ENCODE measurements around the gene ADARB1. TPM values are rescaled to one million over a fixed set of nuclear protein-coding genes. Genes with fewer than 3 reads are reported as not detected.

Gene ADARB1
- total RNA-seq, 1 experiment from 2014 or later = 5.0 TPM

DNA sequence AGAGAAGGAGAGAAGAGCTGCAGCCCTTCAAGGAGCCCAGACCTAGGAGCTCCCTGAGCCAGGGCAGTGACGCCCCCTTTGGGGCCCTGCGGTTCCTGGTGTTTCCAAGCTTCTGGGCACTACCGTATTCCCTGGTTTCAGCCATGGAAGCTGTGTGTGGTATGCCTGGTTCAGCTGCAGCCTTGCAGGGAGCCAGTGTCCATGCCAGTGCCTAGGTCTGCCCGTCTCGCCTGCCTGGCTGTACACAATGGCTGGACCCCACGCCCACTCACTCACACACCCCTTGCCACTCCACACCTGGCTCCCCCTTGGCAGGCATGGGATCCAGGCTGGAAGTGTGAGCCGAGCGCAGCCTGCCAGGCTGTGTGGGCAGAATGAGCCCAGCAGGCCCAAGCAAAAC lies 87.7 kb downstream of the ADARB1 start:
- in situ Hi-C loops (cut with HindIII; ENCODE audit: low pct_unique_long_range_greater_than_20kb, low sequenced_read_pairs) = no loop called here
- no peak for DNase-seq (ENCODE audit: low read depth)

DNA sequence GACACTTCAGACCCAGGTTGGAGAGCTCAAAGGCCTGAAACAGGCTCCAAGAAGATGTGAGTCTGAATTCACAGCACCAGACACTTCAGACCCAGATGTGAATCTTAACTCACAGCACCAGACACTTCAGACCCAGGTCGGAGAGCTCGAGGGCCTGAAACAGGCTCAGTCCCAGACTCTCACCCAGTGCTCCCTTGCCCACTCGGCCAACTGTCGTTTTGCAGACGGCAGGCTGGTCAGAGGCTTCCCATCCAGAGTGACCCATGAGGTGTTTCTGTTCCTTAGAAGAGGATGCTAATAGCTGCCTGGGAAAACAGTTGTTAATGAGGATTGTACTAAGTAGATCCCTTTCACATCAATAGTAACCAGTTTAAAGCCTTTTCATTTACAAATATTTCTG lies 88.4 kb downstream of the ADARB1 start:
- in situ Hi-C loops (cut with HindIII; ENCODE audit: low pct_unique_long_range_greater_than_20kb, low sequenced_read_pairs) = no loop called here

DNA sequence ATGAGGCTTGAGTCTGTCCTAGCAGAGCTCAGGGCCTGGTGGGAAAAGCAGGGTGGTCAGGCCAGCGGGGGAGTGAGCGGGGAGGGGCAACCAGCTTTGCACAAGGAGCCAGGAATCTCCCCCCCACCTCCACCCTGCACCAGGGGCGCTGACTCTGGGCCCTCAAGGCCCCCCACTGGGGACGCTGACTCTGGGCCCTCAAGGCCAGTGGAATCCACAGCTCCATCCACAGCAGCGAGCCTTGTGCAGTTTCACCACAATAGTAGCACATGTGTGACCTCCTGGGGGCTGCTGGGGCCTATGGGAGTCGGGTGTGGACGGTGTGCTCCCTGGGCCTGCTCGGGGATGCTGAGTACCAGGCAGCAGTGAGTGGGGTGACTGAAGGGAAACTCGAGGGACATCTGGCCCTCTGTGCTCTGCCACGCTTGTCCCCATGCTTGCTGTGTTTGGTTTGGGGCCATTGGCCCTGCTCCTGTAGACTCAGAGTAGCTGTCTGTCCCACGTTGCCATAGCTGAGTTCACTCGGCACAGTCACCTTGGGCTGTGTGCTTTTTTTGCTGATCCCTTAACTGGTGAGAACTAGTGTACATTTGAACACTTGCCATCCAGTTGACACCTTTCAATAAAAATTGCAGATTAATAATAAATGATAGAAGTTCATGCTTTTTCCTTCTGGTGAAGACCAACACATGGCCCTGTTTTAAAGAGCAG lies 89.2 kb downstream of the ADARB1 start:
- in situ Hi-C loops (cut with HindIII; ENCODE audit: low pct_unique_long_range_greater_than_20kb, low sequenced_read_pairs) = no loop called here

More for the DNA sequence above, 88.4 kb downstream of the ADARB1 start:
- DNase-seq (ENCODE audit: low read depth) = no peak

DNA sequence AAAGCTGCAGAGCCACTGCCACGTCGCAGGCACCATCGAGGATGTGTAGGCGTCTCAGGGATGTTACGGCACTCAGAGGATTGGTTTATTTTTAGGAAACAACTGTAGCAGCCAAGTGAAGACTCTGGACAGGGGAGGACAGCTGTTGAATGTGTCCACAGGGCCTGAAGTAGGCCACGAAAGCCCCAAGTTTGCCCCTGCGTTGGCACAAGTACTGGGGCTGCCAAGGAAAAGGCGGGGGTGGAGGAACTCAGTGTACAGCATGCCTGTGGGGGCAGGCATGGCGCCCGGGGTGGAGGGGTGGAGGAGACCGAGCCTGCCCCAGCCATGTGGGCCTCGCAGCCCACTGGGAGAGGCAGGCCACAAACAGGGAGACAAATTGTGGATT lies 89.7 kb downstream of the ADARB1 start:
- DNase-seq (ENCODE audit: low read depth) = no peak
- in situ Hi-C loops (cut with HindIII; ENCODE audit: low pct_unique_long_range_greater_than_20kb, low sequenced_read_pairs) = no loop called here

More for the DNA sequence above, 89.2 kb downstream of the ADARB1 start:
- DNase-seq (ENCODE audit: low read depth) = no peak

DNA sequence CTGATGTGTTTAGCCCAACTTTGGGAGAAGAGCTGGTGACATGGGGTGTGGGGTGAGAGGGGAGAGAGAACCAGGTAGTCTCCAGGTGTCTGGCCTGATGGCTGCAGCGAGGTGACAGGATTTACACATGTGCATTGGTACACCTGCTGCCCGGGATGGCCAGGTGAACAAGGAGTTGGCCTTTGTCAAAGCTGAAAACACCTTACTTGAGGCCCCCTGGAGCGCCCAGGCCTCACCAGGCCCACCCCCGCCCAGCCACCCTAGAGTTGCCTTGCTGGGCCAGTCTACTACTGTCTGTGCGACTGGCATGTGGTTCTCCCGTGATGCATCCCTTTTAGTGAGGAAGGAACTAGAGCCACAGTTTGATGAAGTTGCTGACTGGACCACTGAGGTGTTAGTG lies 90.5 kb downstream of the ADARB1 start:
- in situ Hi-C loops (cut with HindIII; ENCODE audit: low pct_unique_long_range_greater_than_20kb, low sequenced_read_pairs) = no loop called here
- DNase-seq (ENCODE audit: low read depth) = no peak

DNA sequence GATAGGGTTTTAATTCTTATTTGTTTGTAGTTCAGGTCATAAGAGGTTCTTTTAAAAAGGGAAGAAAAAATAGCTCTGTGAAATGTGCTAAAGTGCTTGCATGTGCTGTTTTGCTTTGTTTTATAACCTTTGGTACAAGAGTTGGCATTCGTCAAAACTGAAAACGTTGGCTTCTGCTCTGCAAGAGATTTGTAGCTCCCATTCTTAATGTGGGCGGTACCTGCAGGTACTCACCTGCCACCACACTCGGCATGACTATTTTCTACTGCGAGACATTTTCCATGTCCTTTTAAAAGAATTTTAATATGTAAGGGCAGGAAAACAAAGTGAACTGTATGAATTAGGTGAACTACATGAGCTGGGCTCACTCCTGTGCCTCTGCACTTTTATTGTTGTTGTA lies 92.6 kb downstream of the ADARB1 start:
- DNase-seq (ENCODE audit: low read depth) = no peak
- in situ Hi-C loops (cut with HindIII; ENCODE audit: low pct_unique_long_range_greater_than_20kb, low sequenced_read_pairs) = no loop called here

DNA sequence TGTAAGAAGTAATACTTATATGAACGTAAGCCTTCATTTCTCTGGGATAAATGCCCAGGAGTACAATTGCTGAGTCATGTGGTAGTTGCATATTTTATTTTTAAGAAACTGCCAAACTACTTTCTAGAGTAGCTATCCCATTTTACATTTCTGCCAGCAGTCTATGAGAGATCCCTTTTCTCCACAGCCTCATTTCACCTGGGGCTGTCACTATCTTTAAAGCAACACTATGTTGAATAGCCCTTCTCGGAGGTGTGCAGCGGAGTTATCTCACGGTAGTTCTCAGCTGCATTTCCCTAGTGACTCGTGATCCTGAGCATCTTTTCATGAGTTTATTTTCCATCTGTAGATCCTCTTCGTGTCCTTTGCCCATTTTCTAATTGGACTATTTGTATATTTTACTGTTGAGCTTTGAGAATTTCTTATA lies 93.4 kb downstream of the ADARB1 start:
- in situ Hi-C loops (cut with HindIII; ENCODE audit: low pct_unique_long_range_greater_than_20kb, low sequenced_read_pairs) = no loop called here
- no peak for DNase-seq (ENCODE audit: low read depth)

DNA sequence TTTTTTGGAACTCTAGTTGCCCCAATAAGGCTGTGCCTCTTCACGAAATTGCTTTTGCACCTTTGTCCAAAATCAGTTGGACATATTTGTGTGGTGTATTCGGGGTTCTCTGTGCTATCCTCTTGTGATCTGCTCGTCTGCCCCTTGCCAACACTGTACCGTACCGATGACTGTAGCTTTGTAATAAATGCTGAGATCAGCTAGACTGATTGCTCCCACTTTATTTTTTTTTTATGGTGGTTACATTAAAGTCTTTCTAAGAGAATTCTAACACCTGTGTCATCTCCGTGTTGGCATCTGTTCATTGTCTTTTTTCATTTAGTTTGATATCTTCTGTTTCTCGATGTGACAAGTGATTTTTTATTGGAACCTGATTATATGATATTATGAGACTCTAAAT lies 94.1 kb downstream of the ADARB1 start:
- in situ Hi-C loops (cut with HindIII; ENCODE audit: low pct_unique_long_range_greater_than_20kb, low sequenced_read_pairs) = no loop called here
- no peak for DNase-seq (ENCODE audit: low read depth)

DNA sequence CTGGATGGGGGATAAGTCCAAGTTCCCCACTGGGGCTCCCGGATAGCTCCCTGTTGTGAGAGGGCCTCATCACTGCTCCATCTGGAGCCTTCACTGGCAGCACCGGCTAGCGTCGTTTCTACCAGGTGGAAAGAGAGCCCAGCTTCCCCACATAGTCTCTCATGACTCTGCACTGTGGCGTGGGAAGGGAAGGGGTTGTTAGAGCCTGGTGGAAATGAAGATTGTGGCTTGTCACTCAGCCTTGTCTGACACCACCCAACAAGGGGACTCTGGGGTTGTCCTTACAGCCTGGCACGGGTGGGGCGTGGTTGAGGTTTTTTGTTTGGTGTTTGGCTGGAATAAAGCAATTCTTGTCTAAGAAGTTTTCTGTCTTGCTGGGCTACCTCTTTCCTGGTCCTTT lies 94.6 kb downstream of the ADARB1 start:
- no peak for DNase-seq (ENCODE audit: low read depth)
- in situ Hi-C loops (cut with HindIII; ENCODE audit: low pct_unique_long_range_greater_than_20kb, low sequenced_read_pairs) = no loop called here

DNA sequence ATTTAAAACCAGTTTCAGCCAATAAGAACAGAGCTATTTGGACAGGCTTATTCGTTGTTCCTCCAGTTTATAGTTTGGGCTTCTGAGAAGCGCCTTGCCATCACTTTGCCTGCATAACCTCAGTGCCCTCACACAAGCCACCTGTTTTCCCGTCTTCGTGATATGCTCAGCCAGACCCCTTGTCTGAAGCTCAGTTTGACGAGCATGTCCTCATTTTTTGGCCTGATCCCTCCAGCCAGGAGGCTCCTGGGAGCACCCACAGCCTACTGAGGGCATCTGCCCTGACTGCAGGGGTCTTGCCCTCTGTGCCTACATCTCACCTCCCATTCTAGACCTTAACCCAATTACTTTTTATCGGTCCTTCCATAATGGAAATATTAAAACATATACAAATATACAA lies 95.3 kb downstream of the ADARB1 start:
- no peak for DNase-seq (ENCODE audit: low read depth)
- in situ Hi-C loops (cut with HindIII; ENCODE audit: low pct_unique_long_range_greater_than_20kb, low sequenced_read_pairs) = no loop called here

DNA sequence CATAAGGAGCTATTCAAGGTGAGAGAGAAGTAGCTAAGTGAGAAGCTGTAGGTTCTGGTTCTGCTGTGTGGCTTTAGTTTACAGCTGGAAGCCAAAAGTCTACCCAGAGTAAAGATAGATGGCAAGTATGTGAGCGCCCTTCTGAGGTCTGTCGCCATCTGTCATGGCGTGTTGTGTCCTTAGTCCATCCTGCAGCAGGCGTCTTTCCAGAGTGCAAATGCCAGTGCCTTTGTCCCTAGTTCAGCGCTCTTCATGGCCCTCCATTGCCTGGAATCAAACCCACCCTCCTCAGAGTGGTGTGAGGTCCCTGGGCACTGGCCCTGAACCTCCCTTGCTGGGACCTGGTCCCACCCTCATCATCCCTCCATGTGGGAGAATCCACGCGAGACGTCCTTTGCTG lies 96.6 kb downstream of the ADARB1 start:
- in situ Hi-C loops (cut with HindIII; ENCODE audit: low pct_unique_long_range_greater_than_20kb, low sequenced_read_pairs) = no loop called here
- DNase-seq (ENCODE audit: low read depth) = no peak

DNA sequence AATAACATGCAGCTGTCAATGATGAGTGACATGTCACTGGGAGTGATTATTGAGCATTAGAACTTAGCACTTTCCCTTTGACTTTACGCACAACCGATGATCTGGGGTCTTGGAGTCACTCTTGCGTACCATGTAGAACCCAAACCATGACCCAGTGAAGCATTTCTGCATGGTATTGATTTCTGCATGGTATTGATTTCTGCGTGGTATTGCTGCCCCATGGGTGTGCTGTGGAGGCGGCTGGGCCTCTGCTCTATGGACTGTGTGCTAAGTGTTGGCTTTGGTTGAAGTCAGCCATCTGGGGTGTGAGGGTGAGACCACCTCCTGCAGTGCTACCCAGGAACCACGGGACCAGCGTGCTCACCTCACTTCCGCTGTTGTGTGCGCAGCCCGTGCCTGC lies 98.0 kb downstream of the ADARB1 start:
- no peak for DNase-seq (ENCODE audit: low read depth)

DNA sequence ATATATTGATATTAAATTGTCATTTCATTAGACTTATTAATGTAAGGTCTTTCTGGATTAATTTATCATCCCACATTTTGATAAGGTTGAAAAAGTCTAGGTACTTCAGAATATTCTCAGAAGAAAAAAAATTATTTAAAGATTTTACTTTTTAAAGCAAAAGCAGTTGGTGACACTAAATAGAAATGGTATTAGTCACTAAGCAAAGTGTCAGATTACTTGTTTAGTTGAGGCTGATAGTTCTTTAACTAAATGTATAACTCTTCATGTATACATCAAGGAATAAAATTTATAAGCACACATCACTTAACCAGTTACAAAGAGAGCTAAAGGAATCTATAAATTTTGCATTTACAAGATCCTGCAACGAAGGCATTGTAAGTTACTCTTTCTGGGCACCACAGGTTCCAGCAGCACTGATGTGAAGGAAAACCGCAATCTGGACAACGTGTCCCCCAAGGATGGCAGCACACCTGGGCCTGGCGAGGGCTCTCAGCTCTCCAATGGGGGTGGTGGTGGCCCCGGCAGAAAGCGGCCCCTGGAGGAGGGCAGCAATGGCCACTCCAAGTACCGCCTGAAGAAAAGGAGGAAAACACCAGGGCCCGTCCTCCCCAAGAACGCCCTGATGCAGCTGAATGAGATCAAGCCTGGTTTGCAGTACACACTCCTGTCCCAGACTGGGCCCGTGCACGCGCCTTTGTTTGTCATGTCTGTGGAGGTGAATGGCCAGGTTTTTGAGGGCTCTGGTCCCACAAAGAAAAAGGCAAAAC lies 101.1 kb downstream of the ADARB1 start:
- in situ Hi-C loops (cut with HindIII; ENCODE audit: low pct_unique_long_range_greater_than_20kb, low sequenced_read_pairs) = no loop called here
- DNase-seq (ENCODE audit: low read depth) = no peak

More for the DNA sequence above, 98.0 kb downstream of the ADARB1 start:
- in situ Hi-C loops (cut with HindIII; ENCODE audit: low pct_unique_long_range_greater_than_20kb, low sequenced_read_pairs) = no loop called here

DNA sequence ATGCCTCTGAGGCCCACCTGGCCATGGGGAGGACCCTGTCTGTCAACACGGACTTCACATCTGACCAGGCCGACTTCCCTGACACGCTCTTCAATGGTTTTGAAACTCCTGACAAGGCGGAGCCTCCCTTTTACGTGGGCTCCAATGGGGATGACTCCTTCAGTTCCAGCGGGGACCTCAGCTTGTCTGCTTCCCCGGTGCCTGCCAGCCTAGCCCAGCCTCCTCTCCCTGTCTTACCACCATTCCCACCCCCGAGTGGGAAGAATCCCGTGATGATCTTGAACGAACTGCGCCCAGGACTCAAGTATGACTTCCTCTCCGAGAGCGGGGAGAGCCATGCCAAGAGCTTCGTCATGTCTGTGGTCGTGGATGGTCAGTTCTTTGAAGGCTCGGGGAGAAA lies 101.8 kb downstream of the ADARB1 start:
- DNase-seq (ENCODE audit: low read depth) = no peak
- in situ Hi-C loops (cut with HindIII; ENCODE audit: low pct_unique_long_range_greater_than_20kb, low sequenced_read_pairs) = no loop called here

DNA sequence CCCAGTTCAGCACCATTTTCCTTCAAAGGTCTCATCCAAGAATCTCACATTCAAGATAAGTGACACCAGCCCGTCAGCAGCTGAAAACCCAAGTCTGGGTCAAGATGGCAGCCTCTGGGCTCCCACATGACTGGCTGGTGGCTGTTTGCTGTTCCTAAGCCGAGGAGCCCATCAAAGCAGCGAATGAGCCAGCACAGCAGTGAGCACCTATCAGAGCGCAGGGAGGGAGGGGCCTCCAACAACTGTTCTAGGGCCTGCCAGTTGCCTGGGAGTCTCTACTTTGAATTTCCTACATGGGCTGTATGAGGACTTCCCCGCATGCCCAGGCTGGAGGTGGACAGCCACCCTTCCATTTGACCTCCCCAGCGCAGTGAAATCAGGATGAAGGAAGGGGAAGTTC lies 102.7 kb downstream of the ADARB1 start:
- in situ Hi-C loops (cut with HindIII; ENCODE audit: low pct_unique_long_range_greater_than_20kb, low sequenced_read_pairs) = no loop called here
- DNase-seq (ENCODE audit: low read depth) = no peak

DNA sequence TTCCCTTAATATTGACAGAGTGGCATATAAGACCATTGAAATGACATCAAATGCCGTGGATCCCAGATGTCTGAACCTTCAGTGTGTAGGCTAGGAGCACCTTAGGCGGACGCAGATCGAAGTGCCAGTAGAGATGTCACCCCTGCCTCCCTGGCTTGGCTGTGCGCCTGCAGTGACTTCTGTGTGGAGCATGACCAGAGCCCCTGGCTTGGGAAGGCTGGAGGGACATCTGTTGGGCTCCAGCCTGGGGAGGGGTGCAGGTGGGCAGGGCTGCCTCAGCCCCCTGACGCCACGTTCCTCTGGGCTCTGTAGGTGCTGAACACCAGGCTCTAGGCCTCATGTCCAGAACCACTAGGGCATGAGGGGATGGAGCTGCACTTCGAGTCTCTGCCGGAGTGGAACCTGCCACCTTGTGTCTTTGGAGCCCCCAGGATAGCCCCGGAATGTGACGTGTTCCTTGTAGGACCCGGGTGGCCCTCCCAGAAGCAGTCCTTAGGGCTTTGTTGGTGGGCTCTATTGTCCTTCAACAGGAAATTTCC lies 103.8 kb downstream of the ADARB1 start:
- DNase-seq (ENCODE audit: low read depth) = no peak
- in situ Hi-C loops (cut with HindIII; ENCODE audit: low pct_unique_long_range_greater_than_20kb, low sequenced_read_pairs) = no loop called here

DNA sequence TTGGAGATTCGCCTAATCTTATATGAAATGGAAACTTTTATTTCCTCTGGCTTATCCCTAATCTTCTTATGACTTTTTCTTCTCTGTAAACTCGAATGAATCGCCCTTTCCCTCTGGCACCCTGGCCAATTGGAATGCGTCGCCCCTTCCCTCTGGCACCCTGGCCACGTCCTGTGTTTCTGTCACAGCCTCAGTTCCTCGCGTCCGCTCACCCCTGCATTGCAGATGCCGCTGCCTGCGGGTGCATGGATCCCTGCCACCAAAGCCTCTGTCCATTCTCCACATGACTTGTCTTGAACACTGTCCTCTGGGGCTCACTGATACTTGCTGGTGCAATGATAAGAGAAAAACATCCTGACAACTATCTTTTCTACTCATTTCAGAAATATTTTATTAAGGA lies 104.6 kb downstream of the ADARB1 start:
- in situ Hi-C loops (cut with HindIII; ENCODE audit: low pct_unique_long_range_greater_than_20kb, low sequenced_read_pairs) = no loop called here
- DNase-seq (ENCODE audit: low read depth) = no peak

DNA sequence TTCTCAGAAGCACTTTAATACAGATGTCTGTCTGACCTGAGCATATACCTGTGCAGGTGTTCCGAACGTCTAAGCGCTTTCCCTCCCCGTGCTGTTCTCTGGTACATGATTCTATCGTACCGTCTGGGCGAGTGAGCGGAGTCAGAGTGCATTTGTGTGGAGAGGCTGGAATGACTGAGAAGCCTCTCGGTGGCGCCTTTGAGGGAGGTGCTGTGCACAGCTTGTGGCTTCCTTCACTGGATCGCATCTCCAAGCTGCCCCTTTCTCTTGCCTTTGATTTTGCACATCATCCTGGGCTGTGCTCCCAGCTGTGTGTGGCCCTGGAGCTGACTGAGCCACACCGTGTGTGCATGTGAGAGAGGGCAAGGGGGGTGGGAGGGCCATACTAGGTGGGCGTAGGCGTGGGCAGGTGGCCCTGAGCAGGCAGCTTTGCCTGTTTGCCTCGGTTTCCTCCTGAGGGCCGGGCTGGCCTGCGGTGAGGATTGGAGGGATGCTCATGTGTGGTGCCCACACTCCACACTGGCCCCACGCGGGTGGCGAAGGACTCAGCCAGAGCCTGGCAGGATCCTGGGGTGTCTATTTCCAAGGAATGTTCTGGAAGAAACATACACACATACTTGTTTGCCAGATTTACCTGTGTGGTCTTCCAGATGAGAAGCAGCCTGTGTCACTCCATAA lies 105.3 kb downstream of the ADARB1 start:
- no peak for DNase-seq (ENCODE audit: low read depth)
- in situ Hi-C loops (cut with HindIII; ENCODE audit: low pct_unique_long_range_greater_than_20kb, low sequenced_read_pairs) = no loop called here

DNA sequence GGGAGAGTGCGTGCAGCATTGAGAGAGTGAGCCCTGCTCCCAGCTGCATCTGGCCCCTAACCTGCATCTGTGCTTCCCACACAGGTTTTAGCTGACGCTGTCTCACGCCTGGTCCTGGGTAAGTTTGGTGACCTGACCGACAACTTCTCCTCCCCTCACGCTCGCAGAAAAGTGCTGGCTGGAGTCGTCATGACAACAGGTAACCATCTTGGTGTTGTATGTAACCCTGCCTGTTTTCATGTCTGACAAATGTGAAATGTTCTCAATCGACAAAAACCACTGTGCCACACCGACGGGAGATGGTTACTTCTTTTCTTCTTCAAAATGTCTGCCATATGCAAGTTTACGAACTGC lies 105.8 kb downstream of the ADARB1 start:
- DNase-seq (ENCODE audit: low read depth) = no peak
- in situ Hi-C loops (cut with HindIII; ENCODE audit: low pct_unique_long_range_greater_than_20kb, low sequenced_read_pairs) = no loop called here
